Right lobe of liver (tissue), 6 donors: ENCODE results near the gene ST8SIA2. TPM values are rescaled to one million over a fixed set of nuclear protein-coding genes. Genes with fewer than 3 reads are reported as not detected.

Experiments
- ATAC-seq, 4 donors: fragments of 200-7000 bp; cut with Tn5 transposase; one replicate each; pipeline ENCODE4 v1.9.1; 2020; ENCODE audit warnings: mild to moderate bottlenecking in 4 of 4, moderate library complexity in 4 of 4
- DNase-seq, 3 donors: peaks; one replicate each; pipeline ENCODE4 v3.0.0-alpha.2; 2020
- H3K27ac ChIP-seq, 3 donors: fragments of 200-600 bp; one replicate each; pipeline ENCODE4 v1.8.0; 2022
- H3K27me3 ChIP-seq, 2 donors: fragments of 200-600 bp; one replicate each; pipeline ENCODE4 v1.8.0; 2022
- H3K36me3 ChIP-seq, 4 donors: fragments of 200-600 bp; sonication (generic) in 1 of 4; one replicate each; pipeline versions ENCODE4 v1.5.1 to v1.8.0; 2017 to 2022; ENCODE audit warnings: control low read depth in 1 of 4
- H3K4me1 ChIP-seq, 4 donors: fragments of 200-600 bp; sonication (generic) in 1 of 4; one replicate each; pipeline versions ENCODE4 v1.5.1 to v1.8.0; 2017 to 2022; ENCODE audit warnings: control low read depth in 1 of 4
- H3K4me3 ChIP-seq, 3 donors: fragments of 200-600 bp; one replicate each; pipeline ENCODE4 v1.8.0; 2022
- H3K9me3 ChIP-seq, 4 donors: fragments of 200-600 bp; sonication (generic) in 1 of 4; one replicate each; pipeline versions ENCODE4 v1.5.1 to v1.8.0; 2017 to 2022; ENCODE audit warnings: control low read depth in 1 of 4
- CTCF ChIP-seq, 4 donors: fragments of 200-600 bp in 3 of 4; fragments of 450-650 bp in 1 of 4; IDR thresholded peaks; one replicate each; pipeline versions ENCODE4 v1.5.1 to v1.8.0; 2016 to 2022; ENCODE audit warnings: antibody characterized with exemption in 4 of 4, mild to moderate bottlenecking in 2 of 4
- POLR2A ChIP-seq: fragments of 450-650 bp; IDR thresholded peaks from one replicate; pipeline ENCODE4 v1.6.1; 2017; ENCODE audit warnings: antibody characterized with exemption, mild to moderate bottlenecking
- WGBS: methylation state at CpG from one replicate; pipeline ENCODE4 v1.1.6; 2018; ENCODE audit warnings: low coverage, low lambda C conversion rate; ENCODE audit not compliant: insufficient coverage; ENCODE audit errors: missing lambda C conversion rate; 5-methylcytosine and 5-hydroxymethylcytosine counted together
- intact Hi-C, 2 donors: fragments of 100-400 bp; cut with DNase I; formaldehyde crosslinking; loops; one replicate each; pipeline versions ENCODE4 v1.11.2 to v1.14.1; 2022
- total RNA-seq, 6 experiments: library from RNA; depleted of rRNA in 2 of 6; stranded (reverse); fragments of >200 nt in 2 of 6; fragmentation: NEBNext Ultra II Directional in 3 of 6; extraction: Animal tissue kit (Norgen Biotek cat#: 25700) in 3 of 6; gene quantifications; one replicate each; pipeline versions ENCODE4 v1.1.0 to v1.2.4, GENCODE V29; 2016 to 2023
- donor health status: DM: no; HTN: yes; CAD: no.
- donor health status: DM: no; HTN: no; CAD: no.
- donor health status: DM: no; HTN: no; CAD: no.
- donor health status: DM: no; HTN: yes; CAD: no.
- donor health status: DM: no; HTN: yes; CAD: no.

Gene ST8SIA2
- total RNA-seq, 6 experiments from 2014 or later, result not detected

GRCh38 chr15:92494806-92495336, 101.2 kb downstream of the ST8SIA2 start:
- Histone ChIP-seq H3K9me3 (no peaks in the 10 kb centered on the region), H3K27me3 (no peaks in the 10 kb centered on the region), H3K4me1 (no peaks in the 10 kb centered on the region), H3K4me3 (no peak overlapping the region), H3K36me3 (no peaks in the 10 kb centered on the region), H3K27ac (no peak overlapping the region)
- ATAC-seq (no peak), DNase-seq (no peak)
- intact Hi-C loops, result no loop called here
- WGBS, result 21% methylated on average over 5 of the region's 6 CpGs
- TF ChIP-seq CTCF (IDR thresholded peaks at IDR 0.05), result no peak
- TF ChIP-seq POLR2A, result no peak

DNA sequence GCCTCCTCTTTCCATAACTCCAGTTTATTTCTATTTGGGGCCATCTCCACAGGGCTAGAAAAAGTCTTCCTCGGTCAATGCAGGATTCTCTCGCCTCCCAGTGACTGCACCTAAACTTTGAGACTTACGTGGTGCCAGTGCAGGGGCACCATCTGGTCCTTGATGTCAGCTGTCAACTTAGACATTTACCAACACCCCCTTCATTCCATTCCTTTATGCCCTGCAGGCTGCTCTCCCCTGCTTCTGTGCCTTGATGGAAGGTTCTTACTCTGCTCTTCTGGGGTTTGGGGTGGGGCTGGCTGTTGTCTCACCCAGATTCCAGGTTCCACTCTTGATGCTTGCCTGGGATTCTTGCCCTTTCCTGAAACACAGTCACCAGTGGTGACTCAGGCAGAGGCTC, 101.8 kb downstream of the ST8SIA2 start:
- no peak for TF ChIP-seq POLR2A
- TF ChIP-seq CTCF (IDR thresholded peaks at IDR 0.05), result no peak
- H3K4me1 ChIP-seq, result no peaks in the 10 kb centered on the region
- ATAC-seq (no peak), DNase-seq (no peak)
- no peak overlapping the region for H3K4me3 ChIP-seq
- no peaks in the 10 kb centered on the region for H3K36me3 ChIP-seq
- H3K9me3 ChIP-seq, result no peaks in the 10 kb centered on the region
- no peak overlapping the region for H3K27ac ChIP-seq
- WGBS, result 64% methylated on average over 3 of the region's 3 CpGs
- H3K27me3 ChIP-seq, result no peaks in the 10 kb centered on the region
- intact Hi-C loops, result no loop called here

DNA sequence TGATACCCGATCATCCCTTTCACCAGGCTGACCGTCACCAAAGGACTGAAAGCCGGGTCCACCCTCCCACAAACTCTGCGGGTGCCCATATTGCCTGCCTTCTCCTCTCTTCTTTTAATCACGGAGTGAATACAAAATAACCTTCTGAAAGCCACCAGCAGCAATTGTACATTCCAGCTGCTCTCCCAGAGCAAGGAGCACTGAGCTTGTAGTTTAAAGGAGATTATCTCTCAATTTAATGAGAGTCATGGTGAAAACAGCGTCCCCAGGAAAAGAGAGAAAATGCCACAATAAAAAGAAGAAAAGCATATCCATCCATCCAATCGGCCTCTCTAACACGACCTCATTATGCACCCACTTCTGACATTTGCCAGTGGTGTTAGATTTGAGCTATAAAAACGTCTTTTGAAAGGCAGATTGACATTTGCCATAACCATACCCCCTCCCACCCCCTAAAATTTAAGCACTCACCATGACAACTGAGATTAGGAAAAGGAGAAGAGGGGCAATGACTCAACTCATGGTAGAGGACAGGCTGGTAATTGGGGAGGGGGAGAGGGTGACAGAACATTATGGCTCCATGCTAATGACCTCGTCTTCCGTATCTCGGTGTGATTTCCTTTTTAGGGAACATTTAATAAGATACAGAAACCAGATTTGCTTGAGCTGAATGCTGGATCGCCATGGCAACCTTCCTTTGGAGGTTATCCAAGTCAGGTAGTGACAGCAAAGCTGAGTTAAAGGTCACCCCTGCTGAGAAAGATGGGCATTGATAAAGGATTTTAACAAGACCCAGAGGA, 106.2 kb downstream of the ST8SIA2 start:
- Histone ChIP-seq H3K4me1 (no peaks in the 10 kb centered on the region), H3K9me3 (no peaks in the 10 kb centered on the region), H3K36me3 (no peaks in the 10 kb centered on the region), H3K27ac (no peak overlapping the region), H3K27me3 (no peaks in the 10 kb centered on the region), H3K4me3 (no peak overlapping the region)
- TF ChIP-seq CTCF (IDR thresholded peaks at IDR 0.05) (no peak), POLR2A (no peak)
- intact Hi-C loops, result no loop called here
- DNase-seq (no peak), ATAC-seq (no peak)
- WGBS, result 51% methylated on average over 13 of the region's 13 CpGs

DNA sequence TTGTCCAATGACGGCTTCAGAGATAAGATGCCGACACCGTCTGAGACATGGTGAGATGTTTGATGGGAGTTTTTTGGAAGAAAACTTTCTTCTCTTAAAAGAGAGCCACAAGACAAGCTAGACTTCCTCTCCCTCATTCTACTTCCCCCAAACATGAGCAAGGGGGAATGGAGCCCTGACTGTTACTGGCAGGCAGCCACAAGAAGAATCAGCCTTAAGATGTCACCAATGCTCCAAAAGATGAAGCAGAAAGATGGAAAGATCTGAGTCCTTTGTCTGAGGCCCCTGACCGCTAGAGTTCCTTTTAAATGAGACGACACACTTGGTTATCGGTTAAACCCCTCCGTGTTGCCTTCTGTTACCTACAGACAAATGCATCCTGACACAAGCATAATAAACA, 108.7 kb downstream of the ST8SIA2 start:
- no peak for TF ChIP-seq CTCF (IDR thresholded peaks at IDR 0.05)
- no peak for TF ChIP-seq POLR2A
- ATAC-seq (no peak), DNase-seq (no peak)
- WGBS, result 47% methylated on average over 6 of the region's 7 CpGs
- Histone ChIP-seq H3K27me3 (no peaks in the 10 kb centered on the region), H3K9me3 (no peaks in the 10 kb centered on the region), H3K27ac (no peak overlapping the region), H3K36me3 (no peaks in the 10 kb centered on the region), H3K4me1 (no peaks in the 10 kb centered on the region), H3K4me3 (no peak overlapping the region)
- intact Hi-C loops, result no loop called here
